HG02852 (cell line): ENCODE measurements around the gene TK1.
"Not testable (repeated sequence)": the region's sequence is repeated elsewhere in the genome, so short reads cannot be mapped to it uniquely, and the experiment has no call there.

Experiments
- ATAC-seq: cut with Tn5 transposase; IDR thresholded peaks from one replicate; pipeline ENCODE4 v1.9.1; 2021; ENCODE audit warnings: mild to moderate bottlenecking, moderate library complexity; ENCODE audit not compliant: unreplicated experiment

Gene TK1, protein sequence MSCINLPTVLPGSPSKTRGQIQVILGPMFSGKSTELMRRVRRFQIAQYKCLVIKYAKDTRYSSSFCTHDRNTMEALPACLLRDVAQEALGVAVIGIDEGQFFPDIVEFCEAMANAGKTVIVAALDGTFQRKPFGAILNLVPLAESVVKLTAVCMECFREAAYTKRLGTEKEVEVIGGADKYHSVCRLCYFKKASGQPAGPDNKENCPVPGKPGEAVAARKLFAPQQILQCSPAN

DNA sequence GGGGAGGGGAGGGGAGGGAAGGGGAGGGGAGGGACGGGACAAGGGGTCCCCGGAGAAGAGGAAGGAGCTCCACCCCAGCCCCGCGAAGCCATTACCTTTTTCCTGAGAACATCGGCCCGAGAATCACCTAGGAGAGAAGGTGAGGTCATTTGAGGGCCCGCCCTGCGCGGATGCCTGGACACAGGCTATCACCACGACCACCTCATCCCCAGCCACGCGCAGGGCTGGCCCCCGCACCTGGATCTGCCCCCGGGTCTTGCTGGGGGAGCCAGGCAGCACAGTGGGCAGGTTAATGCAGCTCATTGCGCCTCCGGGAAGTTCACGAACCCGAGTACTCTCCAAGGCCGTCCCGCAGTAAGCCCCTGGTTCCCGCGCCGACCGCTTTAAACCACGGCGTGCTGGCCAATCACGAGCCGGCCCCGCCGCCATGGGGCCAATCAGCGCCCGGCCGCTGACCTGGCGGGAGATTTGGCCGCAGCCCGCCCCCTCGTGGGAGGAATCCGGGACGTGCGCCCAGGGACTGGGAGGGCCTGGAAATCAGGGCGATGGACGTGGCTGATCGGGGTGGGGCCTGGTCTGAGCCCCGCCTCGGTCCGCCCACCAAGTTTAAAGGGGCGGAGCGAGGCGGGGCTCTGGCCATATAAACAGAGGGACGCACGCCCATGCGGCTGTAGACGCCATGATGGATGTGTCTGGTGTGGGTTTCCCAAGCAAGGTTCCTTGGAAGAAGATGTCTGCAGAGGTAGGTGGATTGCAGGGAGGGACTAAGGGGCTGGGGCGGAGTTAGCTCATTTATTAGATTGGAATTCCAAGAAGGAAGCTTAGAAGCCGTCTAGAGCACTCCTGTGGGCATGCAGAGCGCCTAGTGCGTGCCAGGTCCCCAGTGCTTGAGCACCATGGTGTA is at the start of gene TK1, which contains the start of gene AFMID:
TK1 (minus strand) TSS at position 361 of the 904 bp plus-strand sequence; CDS start at position 303, 58 bp downstream.
AFMID (plus strand) TSS at position 671 of the 904 bp plus-strand sequence; CDS start at position 680, 9 bp downstream.
- ATAC-seq = peak; percentile 88

DNA sequence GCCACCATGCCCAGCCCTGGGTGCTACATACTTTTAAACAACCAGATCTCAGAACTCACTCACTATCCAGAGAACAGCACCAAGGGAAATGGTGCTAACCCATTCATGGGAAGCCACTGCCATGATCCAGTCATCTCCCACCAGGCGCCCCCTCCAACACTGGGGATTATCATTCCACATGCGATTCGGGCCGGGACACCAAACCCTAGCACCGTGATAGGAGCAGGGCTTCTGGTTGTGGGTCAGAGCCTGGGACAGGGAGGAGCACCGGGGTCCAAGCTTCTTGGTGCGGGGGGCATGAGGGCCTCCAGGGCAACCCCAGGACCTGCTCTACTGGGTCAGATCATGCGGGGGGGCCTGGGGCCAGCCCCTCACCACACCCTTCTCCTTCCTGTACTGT is 49.0 kb upstream of the TK1 start:
- ATAC-seq = no peak

DNA sequence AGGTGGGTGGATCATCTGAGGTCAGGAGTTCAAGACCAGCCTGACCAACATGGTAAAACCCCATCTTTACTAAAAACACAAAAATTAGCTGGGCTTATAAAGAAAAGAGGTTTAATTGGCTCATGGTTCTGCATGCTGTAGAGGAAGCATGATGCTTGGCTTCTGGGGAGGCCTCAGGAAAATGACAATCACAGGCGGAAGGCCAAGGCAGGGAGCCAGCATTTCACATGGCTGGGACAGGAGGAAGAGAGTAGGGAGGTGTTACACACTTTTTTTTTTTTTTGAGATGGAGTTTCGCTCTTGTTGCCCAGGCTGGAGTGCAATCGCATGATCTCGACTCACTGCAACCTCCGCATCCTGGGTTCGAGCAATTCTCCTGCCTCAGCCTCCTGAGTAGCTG is 48.2 kb upstream of the TK1 start:
- ATAC-seq = not testable (repeated sequence)

DNA sequence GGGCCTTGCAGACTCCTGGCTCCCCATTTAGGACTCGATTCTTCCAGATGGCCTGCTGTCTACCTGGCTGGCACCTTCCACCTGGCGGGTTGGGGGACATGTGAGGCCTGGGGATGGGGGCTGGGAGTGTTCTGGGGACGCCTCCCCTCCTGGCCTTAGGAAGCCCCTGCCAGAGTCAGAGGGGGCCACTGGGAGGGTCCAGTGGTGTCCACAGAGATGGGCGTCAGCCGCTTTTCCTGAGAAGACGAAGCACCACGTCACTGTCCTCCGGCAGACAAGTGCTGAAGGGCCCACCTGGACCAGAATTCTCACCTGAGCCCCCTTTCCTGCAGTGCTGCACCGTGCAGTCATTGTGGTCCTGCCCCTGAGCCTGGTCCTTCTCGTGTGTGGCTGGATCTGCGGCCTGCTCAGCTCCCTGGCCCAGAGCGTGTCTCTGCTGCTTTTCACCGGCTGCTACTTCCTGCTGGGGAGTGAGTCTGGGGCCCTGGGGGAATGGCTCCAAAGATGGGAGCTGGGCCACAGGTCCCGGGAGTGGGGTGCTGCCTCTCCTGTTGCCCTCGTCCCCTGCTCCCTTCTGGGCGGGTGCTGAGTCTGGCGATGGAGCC is 47.5 kb upstream of the TK1 start:
- no peak for ATAC-seq

DNA sequence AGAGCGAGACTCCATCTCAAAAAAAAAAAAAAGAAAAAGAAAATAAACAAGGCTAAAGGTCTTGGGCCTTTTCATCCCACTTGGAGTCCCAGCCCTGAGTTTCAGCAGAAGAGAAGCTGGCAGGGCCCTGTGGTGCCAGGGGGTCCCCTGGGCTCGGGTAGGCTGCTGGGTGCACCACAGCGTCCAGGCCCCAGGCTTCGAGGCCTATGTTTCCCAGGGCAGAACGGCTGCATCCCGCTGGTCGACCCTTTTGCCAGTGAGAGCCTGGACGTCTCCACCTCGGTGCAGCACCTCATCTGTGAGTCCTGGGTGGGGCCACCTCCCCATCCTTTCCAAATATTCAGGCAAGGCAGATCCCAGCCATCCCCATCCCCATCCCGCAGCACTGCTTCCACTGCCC is 46.8 kb upstream of the TK1 start:
- ATAC-seq = no peak

DNA sequence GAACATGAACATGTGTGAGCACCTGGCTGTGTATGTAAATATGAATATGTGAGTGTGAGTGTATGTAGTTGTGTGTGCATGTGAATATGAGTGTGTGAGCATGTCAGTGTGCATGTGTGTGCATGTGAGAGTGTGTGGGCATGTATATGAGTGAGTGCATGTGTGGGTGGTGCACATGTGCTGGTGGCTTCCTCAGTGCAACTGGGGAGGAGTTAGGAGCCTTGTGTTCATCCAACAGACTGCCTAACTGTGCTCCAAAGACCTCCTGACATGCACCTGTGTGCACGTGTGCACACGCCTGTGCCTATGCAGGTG is 46.0 kb upstream of the TK1 start:
- no peak for ATAC-seq

DNA sequence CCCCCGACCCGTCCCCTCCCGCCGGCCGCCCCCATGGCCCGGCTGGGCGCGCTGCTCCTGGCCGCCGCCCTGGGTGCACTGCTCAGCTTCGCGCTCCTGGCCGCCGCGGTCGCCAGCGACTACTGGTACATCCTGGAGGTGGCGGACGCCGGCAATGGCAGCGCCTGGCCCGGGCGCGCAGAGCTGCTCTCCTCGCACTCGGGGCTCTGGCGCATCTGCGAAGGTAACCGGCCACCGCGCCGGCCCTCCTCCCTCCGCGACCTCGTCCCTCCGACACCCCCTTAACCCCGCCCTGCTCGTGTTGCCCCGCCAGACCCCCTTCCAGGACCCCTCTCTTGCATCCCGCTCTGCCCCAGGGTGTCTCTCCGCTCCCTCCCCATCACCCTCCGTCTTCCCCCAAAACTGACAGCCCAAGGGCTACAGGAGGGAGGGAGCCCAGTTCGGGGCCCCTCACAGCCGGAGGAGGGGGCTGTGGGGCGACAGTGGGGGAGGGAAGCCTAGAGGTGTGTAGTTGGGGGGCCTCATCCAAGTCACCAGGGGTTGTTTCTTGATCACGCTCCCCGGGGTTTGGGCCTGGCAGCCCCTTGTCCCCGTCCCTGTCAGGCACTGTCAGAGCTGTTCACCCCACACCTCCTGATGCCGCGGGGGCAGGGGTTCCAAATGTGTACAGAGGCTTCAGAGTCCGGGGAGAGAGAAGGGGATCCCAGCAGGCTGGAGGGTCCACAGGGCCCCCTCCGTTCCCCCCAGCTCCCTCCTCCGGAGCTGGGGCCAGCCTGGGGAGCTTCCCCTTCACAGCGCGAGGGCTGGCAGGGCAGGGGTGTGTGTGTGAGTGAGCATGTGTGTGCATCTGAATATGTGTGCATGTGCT is 45.4 kb upstream of the TK1 start:
- ATAC-seq = no peak

DNA sequence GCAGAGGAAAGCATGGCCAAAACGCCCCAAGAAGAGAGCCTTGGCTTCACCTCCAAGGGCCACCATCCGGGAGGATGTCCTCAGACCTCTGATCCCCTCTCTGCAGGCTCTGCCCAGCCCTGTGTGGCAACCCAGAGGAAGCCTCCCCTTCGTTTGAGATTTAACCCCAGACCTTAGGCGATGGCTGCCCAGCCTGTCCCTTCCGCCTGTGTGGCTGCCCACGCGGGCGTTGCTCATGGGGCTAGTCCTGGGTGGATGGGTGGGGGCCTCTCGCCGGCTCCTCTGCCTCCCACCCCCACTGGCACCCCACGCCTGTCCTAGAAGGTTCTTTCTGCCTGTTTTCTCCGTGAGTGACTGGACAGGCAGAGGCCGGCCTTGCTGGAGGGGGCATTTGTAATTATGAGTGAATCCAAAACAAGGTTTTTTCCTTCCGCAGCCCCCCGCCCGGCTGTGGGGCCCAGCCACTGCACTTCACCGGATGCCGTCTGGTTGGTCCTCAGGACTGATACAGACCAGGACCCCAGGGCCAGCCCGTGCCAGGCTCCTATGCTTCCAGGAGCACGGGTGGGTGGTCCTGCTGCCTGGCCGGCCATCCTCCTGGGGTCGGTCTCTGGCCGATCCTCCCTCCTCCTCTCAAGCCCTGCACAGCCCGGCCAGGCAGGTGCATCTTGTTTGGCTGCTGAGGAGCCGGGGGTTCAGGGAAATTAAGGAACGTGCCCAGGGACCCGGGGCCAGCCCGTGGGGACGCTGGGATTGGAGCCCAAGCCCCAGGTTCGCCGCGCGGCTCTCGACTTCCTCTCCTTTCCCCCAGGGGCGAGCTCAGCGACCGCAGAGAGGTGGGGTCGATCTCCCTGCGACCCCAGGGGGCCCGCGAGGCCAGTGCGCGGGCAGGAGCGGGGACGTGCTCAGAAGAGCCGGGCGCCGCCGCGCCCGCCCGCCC is 44.4 kb upstream of the TK1 start, which contains the start of gene TMEM235:
TMEM235 (plus strand) TSS at position 636 of the 940 bp plus-strand sequence. CDS start 393 bp downstream, outside the sequence.
- ATAC-seq = no peak

DNA sequence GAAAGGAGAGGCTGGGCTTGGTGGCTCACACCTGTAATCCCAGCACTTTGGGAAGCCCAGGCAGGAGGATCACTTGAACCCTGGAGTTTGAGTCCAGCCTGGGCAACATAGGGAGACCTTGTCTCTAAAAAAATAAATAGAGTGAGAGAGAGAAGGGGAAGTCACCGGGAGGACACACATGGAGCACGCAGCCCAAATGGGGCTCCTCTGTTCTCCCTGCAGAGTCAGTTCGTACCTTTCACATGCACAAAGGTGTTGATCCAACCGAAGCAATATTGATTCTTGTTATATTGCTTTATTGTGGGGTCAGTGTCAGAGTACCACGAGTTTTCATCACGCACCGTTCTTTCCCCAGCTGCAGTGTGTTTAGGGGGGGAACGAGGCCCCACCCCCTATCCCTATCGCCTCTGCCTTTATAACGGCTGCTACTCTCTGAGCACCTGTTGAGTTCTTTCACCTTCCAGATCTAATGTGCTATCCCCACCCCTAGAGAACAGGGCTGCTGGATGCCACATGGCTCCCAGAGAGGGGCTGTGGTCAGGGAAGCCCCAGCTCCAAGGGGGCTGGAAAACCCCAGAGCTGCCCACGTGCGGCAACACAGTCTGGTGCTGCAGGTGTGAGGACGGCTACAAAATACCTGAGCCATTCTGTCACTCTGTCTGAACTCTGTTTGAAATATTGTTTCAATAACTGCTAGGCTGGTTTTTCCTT is 43.6 kb upstream of the TK1 start:
- ATAC-seq = no peak

DNA sequence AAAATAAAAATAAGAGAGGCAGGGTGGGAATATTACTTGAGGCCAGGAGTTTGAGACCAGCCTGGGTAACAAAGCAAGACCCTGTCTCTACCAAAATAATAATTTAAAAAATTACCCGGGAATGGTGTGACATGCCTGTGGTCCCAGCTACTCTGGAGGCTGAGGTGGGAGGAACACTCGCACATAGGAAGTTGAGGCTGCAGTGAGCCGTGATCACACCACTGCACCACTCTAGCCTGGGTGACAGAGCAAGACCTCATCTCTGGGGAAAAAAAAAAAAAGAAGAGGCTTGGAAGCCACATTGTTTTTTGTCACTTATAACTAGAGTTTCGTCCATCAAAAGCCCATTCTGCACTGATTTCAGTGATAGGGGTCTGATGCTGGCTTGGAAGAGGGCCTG is 41.3 kb upstream of the TK1 start:
- ATAC-seq = no peak

DNA sequence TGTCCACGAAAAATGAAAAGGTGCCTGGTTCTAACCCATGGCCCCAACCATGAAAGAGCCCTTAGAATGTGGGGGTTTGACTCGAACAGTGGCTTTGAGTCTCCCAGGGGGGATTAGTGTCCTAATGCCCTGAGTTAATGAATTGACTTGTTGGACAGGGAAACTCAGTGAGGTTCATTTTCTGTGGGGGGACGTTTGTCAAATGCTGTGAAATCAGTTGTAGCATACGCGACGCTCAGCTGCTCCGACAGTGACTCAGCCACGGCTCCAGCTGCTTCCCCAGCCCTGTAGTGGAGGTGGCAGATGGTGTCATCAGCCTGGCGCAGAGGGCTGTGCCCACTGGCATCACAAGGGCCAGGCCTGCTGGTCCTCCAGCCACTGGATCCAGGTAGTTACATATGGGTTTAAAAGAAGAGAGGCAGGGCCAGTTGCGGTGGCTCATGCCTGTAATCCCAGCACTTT is 40.6 kb upstream of the TK1 start:
- ATAC-seq = no peak

DNA sequence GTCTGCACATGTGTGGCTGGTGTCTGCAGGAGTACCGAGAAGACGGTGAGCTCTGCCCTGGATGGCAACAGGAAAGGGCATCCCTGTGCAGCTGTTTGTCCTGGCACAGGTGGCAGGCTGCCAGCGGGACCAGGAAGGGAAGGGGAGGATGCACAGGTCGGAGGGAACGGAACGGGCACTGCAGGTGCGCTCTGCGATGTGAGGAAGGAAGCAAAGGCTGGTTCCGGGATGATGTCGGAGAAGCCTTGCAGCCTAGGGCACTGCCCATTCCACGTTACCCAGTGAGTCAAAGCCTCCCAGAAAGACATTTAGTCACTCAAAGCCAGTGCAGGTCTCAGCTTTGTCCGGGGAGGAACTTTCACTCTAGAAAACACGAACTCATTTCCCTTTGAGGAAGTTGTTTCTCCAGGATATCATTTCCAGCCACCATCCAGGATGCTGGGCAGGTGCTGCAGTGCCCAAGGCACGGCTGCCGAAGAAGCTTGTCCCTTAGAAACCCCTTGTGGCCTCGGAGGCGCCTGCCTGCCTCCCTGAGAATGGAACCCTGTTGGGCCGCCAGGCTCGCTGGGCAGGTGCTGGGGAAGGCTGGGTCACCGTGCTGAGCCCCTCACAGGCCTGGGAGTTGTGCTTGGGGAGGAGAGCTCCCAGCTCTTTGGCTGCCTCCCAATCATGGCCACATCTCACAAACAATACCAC is 40.1 kb upstream of the TK1 start:
- ATAC-seq = no peak

DNA sequence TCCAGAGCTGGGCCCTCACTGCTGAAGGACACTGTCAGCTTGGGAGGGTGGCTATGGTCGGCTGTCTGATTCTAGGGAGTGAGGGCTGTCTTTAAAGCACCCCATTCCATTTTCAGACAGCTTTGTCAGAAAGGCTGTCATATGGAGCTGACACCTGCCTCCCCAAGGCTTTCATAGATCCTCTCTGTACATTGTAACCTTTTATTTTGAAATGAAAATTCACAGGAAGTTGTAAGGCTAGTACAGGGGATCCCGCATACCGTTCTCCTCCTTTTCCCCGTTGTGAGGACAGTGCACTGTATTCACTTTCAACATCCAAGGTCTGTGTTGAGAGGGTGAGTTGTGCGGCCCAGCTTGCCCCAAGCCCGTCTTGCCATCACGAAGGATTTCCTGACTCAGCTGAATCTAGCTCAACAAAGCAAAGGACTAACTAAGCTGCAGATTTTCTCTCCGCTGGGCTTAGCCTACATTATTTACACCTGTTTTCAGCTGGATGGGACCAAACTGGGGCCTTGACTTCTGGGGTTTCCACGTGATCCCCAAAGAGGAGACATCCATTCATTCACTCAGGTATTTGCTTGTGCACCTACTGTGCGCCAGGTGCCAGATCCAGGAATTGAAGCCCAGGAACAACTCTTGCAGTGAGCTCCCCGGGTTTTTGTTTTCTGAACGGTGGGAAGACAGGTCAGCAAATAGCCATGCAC is 39.4 kb upstream of the TK1 start:
- no peak for ATAC-seq

DNA sequence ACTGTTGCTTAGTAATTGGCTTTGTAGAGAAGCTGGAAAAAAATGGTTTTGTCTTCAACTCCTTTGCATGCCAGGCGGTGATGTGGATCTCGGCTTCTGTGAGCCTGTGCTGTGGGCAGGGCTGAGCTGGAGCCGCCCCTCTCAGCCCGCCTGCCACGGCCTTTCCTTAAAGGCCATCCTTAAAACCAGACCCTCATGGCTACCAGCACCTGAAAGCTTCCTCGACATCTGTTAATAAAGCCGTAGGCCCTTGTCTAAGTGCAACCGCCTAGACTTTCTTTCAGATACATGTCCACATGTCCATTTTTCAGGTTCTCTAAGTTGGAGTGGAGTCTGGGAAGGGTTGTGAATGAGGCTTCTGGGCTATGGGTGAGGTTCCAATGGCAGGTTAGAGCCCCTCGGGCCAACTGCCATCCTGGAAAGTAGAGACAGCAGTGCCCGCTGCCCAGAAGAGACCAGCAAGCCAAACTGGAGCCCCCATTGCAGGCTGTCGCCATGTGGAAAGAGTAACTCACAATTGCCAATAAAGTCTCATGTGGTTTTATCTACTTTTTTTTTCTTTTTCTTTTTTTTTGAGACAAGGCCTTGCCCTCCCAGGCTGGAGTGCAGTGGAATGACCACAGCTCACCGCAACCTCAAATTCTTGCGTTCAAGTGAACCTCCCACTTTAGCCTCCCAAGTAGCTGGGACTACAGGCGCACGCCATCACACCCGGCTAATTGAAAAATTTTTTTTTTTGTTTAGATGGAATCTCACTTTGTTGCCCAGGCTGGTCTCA is 38.4 kb upstream of the TK1 start:
- ATAC-seq = no peak

DNA sequence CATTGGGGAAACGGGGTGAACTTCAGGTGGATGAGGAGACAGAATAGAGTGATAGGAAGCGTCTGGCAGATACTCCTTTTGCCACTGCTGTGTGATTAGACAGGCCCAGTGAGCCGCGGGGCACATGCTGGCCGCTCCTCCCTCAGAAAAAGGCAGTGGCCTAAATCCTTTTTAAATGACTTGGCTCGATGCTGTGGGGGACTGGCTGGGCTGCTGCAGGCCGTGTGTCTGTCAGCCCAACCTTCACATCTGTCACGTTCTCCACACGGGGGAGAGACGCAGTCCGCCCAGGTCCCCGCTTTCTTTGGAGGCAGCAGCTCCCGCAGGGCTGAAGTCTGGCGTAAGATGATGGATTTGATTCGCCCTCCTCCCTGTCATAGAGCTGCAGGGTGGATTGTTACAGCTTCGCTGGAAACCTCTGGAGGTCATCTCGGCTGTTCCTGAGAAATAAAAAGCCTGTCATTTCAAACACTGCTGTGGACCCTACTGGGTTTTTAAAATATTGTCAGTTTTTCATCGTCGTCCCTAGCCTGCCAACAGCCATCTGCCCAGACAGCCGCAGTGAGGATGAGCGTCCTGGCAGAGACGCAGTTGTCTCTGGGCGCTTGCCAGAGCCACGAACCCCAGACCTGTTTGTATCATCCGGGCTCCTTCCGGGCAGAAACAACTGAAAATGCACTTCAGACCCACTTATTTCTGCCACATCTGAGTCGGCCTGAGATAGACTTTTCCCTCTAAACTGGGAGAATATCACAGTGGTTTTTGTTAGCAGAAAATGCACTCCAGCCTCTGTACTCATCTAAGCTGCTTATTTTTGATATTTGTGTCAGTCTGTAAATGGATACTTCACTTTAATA is 37.6 kb upstream of the TK1 start:
- ATAC-seq = no peak

DNA sequence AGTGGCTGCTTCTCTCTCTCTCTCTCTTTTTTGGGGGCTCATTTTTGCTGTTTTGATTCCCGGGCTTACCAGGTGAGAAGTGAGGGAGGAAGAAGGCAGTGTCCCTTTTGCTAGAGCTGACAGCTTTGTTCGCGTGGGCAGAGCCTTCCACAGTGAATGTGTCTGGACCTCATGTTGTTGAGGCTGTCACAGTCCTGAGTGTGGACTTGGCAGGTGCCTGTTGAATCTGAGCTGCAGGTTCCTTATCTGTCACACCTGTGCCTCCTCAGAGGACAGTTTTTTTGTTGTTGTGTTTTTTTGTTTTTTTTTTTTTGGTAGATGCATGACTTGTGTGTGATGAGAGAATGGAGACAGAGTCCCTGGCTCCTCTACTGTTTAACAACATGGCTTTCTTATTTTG is 36.9 kb upstream of the TK1 start:
- no peak for ATAC-seq
